A549 (cell line): Measurements from ENCODE around the gene ODAD3. TPM values are rescaled to one million over a fixed set of nuclear protein-coding genes. Genes with fewer than 3 reads are reported as not detected.

Experiments
- ATAC-seq, 2 experiments: fragments of 200-7000 bp in 1 of 2; fragments of >200 bp in 1 of 2; cut with Nextera tagmentation in 1 of 2; cut with Tn5 transposase in 1 of 2; 3 replicates each; pipeline versions ENCODE4 v1.8.0 to v1.9.1; 2018 to 2020; ENCODE audit warnings: mild to moderate bottlenecking in 1 of 2, moderate library complexity in 1 of 2
- CTCF ChIA-PET: fragments of 300-600 bp; sonication (Branson Sonifier 250); formaldehyde crosslinking; extraction: SDS; loops from one replicate; lab custom pipeline; 2021; ENCODE audit warnings: antibody characterized with exemption, inconsistent platforms; lab: Yijun Ruan, JAX
- POLR2A ChIA-PET: fragments of 350-600 bp; formaldehyde crosslinking; extraction: SDS; loops from one replicate; lab custom pipeline; 2021; ENCODE audit warnings: antibody characterized with exemption, inconsistent platforms; lab: Yijun Ruan, JAX
- DNase-seq, 2 experiments: peaks; one replicate each; pipeline versions ENCODE4 v3.0.0 to v3.0.0-alpha.2; 2011 to 2016; ENCODE audit warnings: low read depth in 1 of 2, low spot score in 1 of 2
- FAIRE-seq: peaks from 2 replicates; lab custom pipeline; 2011; peaks lifted over from hg19 to GRCh38; lab: Jason Lieb, UNC
- H3K27ac ChIP-seq, 2 experiments: fragments of >200 bp; sonication (Bioruptor Twin); formaldehyde crosslinking; 3 replicates each; pipeline ENCODE4 v1.5.1; 2016 to 2017
- H3K4me1 ChIP-seq: fragments of >200 bp; sonication (Bioruptor Twin); formaldehyde crosslinking; 3 replicates; pipeline ENCODE4 v1.6.1; 2016
- H3K4me2 ChIP-seq: fragments of >200 bp; sonication (Bioruptor Twin); formaldehyde crosslinking; 3 replicates; pipeline ENCODE4 v1.6.1; 2016
- H3K4me3 ChIP-seq: fragments of >200 bp; sonication (Bioruptor Twin); formaldehyde crosslinking; 3 replicates; pipeline ENCODE4 v1.5.1; 2016
- H3K9me3 ChIP-seq: fragments of >200 bp; sonication (Bioruptor Twin); formaldehyde crosslinking; 3 replicates; pipeline ENCODE4 v1.6.1; 2016
- BCL3 ChIP-seq: fragments of >200 bp; sonication (Bioruptor Twin); formaldehyde crosslinking; IDR thresholded peaks from 3 replicates; pipeline ENCODE4 v1.6.1; 2016
- BHLHE40 ChIP-seq: IDR thresholded peaks from 2 replicates; pipeline ENCODE4 v1.6.1; 2012; ENCODE audit warnings: low read depth, low read length, inconsistent platforms
- CBX2 ChIP-seq: fragments of 200-600 bp; sonication (generic); IDR thresholded peaks from 2 replicates; pipeline ENCODE4 v1.6.1; 2016; ENCODE audit warnings: low read depth, mild to moderate bottlenecking, borderline replicate concordance
- CHD2 ChIP-seq: fragments of 150-350 bp; IDR thresholded peaks from 2 replicates; pipeline ENCODE4 v1.6.1; 2014; ENCODE audit warnings: low read length; ENCODE audit not compliant: partially characterized antibody
- E2F6 ChIP-seq: IDR thresholded peaks from 2 replicates; pipeline ENCODE4 v1.6.1; 2012; ENCODE audit warnings: low read depth, borderline replicate concordance
- ELK1 ChIP-seq: fragments of 150-350 bp; IDR thresholded peaks from 2 replicates; pipeline ENCODE4 v1.6.1; 2014; ENCODE audit warnings: low read depth, mild to moderate bottlenecking, low read length
- ESRRA ChIP-seq: fragments of 150-350 bp; IDR thresholded peaks from 2 replicates; pipeline ENCODE4 v1.6.1; 2014; ENCODE audit warnings: mild to moderate bottlenecking, low read length, borderline replicate concordance
- FOXS1 ChIP-seq: fragments of 250-450 bp; sonication (Bioruptor Pico); IDR thresholded peaks from 2 replicates; pipeline ENCODE4 v1.5.0; 2020; ENCODE audit warnings: mild to moderate bottlenecking, moderate library complexity
- HDAC2 ChIP-seq: fragments of 200-600 bp; sonication (generic); IDR thresholded peaks from 2 replicates; pipeline ENCODE4 v1.6.1; 2016
- HEYL ChIP-seq: fragments of 250-450 bp; sonication (Bioruptor Pico); IDR thresholded peaks from 2 replicates; pipeline ENCODE4 v1.8.0; 2021; ENCODE audit warnings: mild to moderate bottlenecking, moderate library complexity
- HOXA7 ChIP-seq: fragments of 250-450 bp; sonication (Bioruptor Pico); IDR thresholded peaks from 2 replicates; pipeline ENCODE4 v1.5.0; 2020; ENCODE audit warnings: mild to moderate bottlenecking, moderate library complexity
- KDM5A ChIP-seq: fragments of 200-600 bp; sonication (generic); IDR thresholded peaks from 2 replicates; pipeline ENCODE4 v1.6.1; 2016; ENCODE audit warnings: antibody characterized with exemption, mild to moderate bottlenecking
- NFE2L2 ChIP-seq: fragments of 150-350 bp; conservative IDR thresholded peaks from 2 replicates; pipeline ENCODE4 v1.6.1; 2014; ENCODE audit warnings: low read length
- PHF8 ChIP-seq: fragments of 200-600 bp; sonication (generic); IDR thresholded peaks from 2 replicates; pipeline ENCODE4 v1.6.1; 2016; ENCODE audit warnings: low read depth, mild to moderate bottlenecking, antibody characterized with exemption, moderate library complexity, borderline replicate concordance
- RCOR1 ChIP-seq: fragments of 150-350 bp; IDR thresholded peaks from 2 replicates; pipeline ENCODE4 v1.6.1; 2014; ENCODE audit warnings: antibody characterized with exemption, low read length, low read depth
- ZC3H11A ChIP-seq: fragments of 450-650 bp; IDR thresholded peaks from 2 replicates; pipeline ENCODE4 v1.6.1; 2014; ENCODE audit warnings: antibody characterized with exemption, mild to moderate bottlenecking
- ZFP36 ChIP-seq: fragments of 450-650 bp; IDR thresholded peaks from 2 replicates; pipeline ENCODE4 v1.6.1; 2014; ENCODE audit warnings: borderline replicate concordance; ENCODE audit not compliant: partially characterized antibody
- ZSCAN20 ChIP-seq: fragments of 250-450 bp; sonication (Bioruptor Pico); IDR thresholded peaks from 2 replicates; pipeline ENCODE4 v1.8.0; 2022; ENCODE audit warnings: mild to moderate bottlenecking, moderate library complexity
- WGBS: methylation state at CpG from one replicate; pipeline ENCODE4 v1.1.6; 2017; ENCODE audit errors: missing lambda C conversion rate; 5-methylcytosine and 5-hydroxymethylcytosine counted together
- polyA plus RNA-seq, 4 experiments: library from polyadenylated mRNA; depleted of rRNA in 3 of 4; stranded (reverse); fragments of >200 nt; fragmentation: RNase III in 1 of 4; extraction: RNeasy Plus Mini Kit Qiagen cat#74134 plus additional on column Dnase treatment in 1 of 4; gene quantifications; 2 replicates in 3 of 4; 3 replicates in 1 of 4; pipeline ENCODE4 v1.2.3, GENCODE V29; 2011 to 2017
- TF ChIP-seq, protein P1 (sequence below): fragments of 200-600 bp; sonication (generic); IDR thresholded peaks from 2 replicates; pipeline ENCODE4 v1.6.1; 2016; ENCODE audit warnings: antibody characterized with exemption, mild to moderate bottlenecking, moderate library complexity

Gene ODAD3
- polyA plus RNA-seq, 2 of the 4 experiments (the other 2 are of a cell fraction) = 0.70 to 0.99 TPM

- 13% methylated on average over 3 of the region's 8 CpGs for WGBS
- no peaks in the 10 kb centered on the region for H3K9me3 ChIP-seq
- no peak overlapping the region for H3K4me3 ChIP-seq
- DNase-seq = no peak
- TF ChIP-seq KDM5A (no peak), ZC3H11A (no peak), FOXS1 (CRISPR knock-in tag) (no peak), ESRRA (no peak), ZFP36 (no peak), BCL3 (no peak), E2F6 (no peak), ZSCAN20 (no peak), CHD2 (no peak), HOXA7 (CRISPR knock-in tag) (no peak)
- TF ChIP-seq, all 56 proteins: peak for 0
- Histone ChIP-seq H3K27ac (no peak overlapping the region), H3K4me1 (no peaks in the 10 kb centered on the region), H3K4me2 (no peak overlapping the region)
- no peak for FAIRE-seq
- CTCF ChIA-PET = no interaction called here
- POLR2A ChIA-PET = no interaction called here
- no peak for ATAC-seq
These were observed 30.7 kb upstream of the ODAD3 start for GRCh38 chr19:11465600-11465999.

DNA sequence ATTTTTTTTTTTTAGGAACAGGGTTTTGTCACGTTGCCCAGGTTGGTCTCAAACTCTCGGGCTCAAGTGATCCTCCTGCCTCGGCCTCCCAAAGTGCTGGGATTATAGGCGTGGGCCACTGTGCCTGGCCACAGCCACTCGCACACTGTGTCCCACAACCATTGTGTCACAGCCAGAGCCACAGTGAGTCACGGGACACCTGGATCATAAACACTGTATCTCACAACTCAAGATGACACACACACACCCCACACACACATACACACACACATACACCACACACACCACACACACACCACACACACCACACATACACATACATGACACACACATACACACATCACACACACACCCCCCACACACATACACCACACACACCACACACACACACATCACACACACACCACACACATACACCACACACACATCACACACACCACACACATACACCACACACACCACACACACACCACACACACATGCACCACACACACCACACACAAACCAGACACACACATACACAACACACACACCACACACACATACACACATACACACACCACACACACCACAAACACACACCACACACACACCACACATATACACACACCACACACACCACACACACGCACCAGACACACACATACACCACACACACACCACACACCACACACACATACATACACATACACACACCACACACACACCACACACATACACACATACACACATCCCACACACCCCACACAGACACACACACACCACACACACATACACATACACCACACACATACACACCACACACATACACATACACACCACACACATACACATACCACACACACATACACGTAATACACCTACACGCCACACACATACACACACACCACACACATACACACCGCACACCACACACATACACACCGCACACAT is 29.7 kb upstream of the ODAD3 start:
- 55% methylated on average over 11 of the region's 11 CpGs for WGBS
- H3K4me3 ChIP-seq = no peak overlapping the region
- H3K27ac ChIP-seq = no peak overlapping the region
- CTCF ChIA-PET = interaction anchor here (1.1 kb wide), 1 partner anchor 18 kb away, joined by 4 read pairs; no protein-coding TSS in a partner anchor
- no peak for ATAC-seq
- no peak overlapping the region for H3K4me2 ChIP-seq
- H3K9me3 ChIP-seq = no peaks in the 10 kb centered on the region
- TF ChIP-seq ELK1 (no peak), BCL3 (no peak), PHF8 (no peak), HDAC2 (no peak), CBX2 (no peak), BHLHE40 (no peak), HEYL (CRISPR knock-in tag) (no peak), RCOR1 (no peak), NFE2L2 (no peak)
- TF ChIP-seq, protein P1, sequence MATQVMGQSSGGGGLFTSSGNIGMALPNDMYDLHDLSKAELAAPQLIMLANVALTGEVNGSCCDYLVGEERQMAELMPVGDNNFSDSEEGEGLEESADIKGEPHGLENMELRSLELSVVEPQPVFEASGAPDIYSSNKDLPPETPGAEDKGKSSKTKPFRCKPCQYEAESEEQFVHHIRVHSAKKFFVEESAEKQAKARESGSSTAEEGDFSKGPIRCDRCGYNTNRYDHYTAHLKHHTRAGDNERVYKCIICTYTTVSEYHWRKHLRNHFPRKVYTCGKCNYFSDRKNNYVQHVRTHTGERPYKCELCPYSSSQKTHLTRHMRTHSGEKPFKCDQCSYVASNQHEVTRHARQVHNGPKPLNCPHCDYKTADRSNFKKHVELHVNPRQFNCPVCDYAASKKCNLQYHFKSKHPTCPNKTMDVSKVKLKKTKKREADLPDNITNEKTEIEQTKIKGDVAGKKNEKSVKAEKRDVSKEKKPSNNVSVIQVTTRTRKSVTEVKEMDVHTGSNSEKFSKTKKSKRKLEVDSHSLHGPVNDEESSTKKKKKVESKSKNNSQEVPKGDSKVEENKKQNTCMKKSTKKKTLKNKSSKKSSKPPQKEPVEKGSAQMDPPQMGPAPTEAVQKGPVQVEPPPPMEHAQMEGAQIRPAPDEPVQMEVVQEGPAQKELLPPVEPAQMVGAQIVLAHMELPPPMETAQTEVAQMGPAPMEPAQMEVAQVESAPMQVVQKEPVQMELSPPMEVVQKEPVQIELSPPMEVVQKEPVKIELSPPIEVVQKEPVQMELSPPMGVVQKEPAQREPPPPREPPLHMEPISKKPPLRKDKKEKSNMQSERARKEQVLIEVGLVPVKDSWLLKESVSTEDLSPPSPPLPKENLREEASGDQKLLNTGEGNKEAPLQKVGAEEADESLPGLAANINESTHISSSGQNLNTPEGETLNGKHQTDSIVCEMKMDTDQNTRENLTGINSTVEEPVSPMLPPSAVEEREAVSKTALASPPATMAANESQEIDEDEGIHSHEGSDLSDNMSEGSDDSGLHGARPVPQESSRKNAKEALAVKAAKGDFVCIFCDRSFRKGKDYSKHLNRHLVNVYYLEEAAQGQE = no peak
- no peak for FAIRE-seq
- no peak for DNase-seq
- H3K4me1 ChIP-seq = no peaks in the 10 kb centered on the region
- POLR2A ChIA-PET = no interaction called here
